Natural killer cell (primary cell): ENCODE measurements around the gene MMP15. TPM values are rescaled to one million over a fixed set of nuclear protein-coding genes. Genes with fewer than 3 reads are reported as not detected.

Experiments used
- ATAC-seq, 3 donors: fragments of 150-1000 bp in 2 of 3; fragments of 200-7000 bp in 1 of 3; cut with Tn5 transposase; 1 replicate in 1 of 3; 2 replicates in 2 of 3; pipeline ENCODE4 v1.10.0; 2021; ENCODE audit warnings: mild to moderate bottlenecking in 2 of 3, moderate library complexity in 2 of 3
- DNase-seq, 2 donors: peaks; one replicate each; pipeline versions ENCODE4 v3.0.0 to v3.0.0-alpha.2; 2013 to 2021; ENCODE audit warnings: mixed read lengths in 1 of 2
- H3K27ac ChIP-seq: one replicate; pipeline ENCODE4 v1.5.1; 2013; ENCODE audit warnings: mild to moderate bottlenecking, low read length
- H3K27me3 ChIP-seq: one replicate; pipeline ENCODE4 v1.6.1; 2013; ENCODE audit warnings: low read length; ENCODE audit not compliant: control insufficient read depth, insufficient read depth
- H3K36me3 ChIP-seq: one replicate; pipeline ENCODE4 v1.6.1; 2013; ENCODE audit warnings: low read length; ENCODE audit not compliant: control insufficient read depth, insufficient read depth
- H3K4me1 ChIP-seq: one replicate; pipeline ENCODE4 v1.6.1; 2013; ENCODE audit warnings: low read length; ENCODE audit not compliant: control insufficient read depth, insufficient read depth
- H3K4me3 ChIP-seq: one replicate; pipeline ENCODE4 v1.5.1; 2013; ENCODE audit warnings: low read length
- H3K9me3 ChIP-seq: one replicate; pipeline ENCODE4 v1.6.1; 2013; ENCODE audit warnings: low read length; ENCODE audit not compliant: control insufficient read depth, insufficient read depth
- H3K27ac Mint-ChIP-seq, 2 donors: one replicate each; pipeline ENCODE4 v1.8.0; 2022; ENCODE audit warnings: mild to moderate bottlenecking in 2 of 2, mixed read lengths in 2 of 2, moderate library complexity in 1 of 2
- H3K27me3 Mint-ChIP-seq, 2 donors: one replicate each; pipeline ENCODE4 v1.8.0; 2022; ENCODE audit warnings: low read depth in 2 of 2, mixed read lengths in 2 of 2
- H3K36me3 Mint-ChIP-seq: one replicate; pipeline ENCODE4 v1.8.0; 2022; ENCODE audit warnings: mixed read lengths
- H3K4me1 Mint-ChIP-seq, 2 donors: one replicate each; pipeline ENCODE4 v1.8.0; 2022; ENCODE audit warnings: mixed read lengths in 2 of 2
- H3K4me3 Mint-ChIP-seq: one replicate; pipeline ENCODE4 v1.8.0; 2022; ENCODE audit warnings: mild to moderate bottlenecking, moderate library complexity, mixed read lengths
- H3K9me3 Mint-ChIP-seq, 2 donors: one replicate each; pipeline ENCODE4 v1.8.0; 2022; ENCODE audit warnings: mixed read lengths in 2 of 2
- WGBS: methylation state at CpG from one replicate; pipeline ENCODE4 v1.1.7; 2013; ENCODE audit warnings: missing lambda C conversion rate; ENCODE audit not compliant: insufficient coverage; 5-methylcytosine and 5-hydroxymethylcytosine counted together
- intact Hi-C: fragments of 100-400 bp; cut with micrococcal nuclease; formaldehyde crosslinking; loops from one replicate; pipeline ENCODE4 v1.14.2; 2022
- total RNA-seq, 4 donors: library from RNA; stranded (reverse); fragments of 120-200 nt in 1 of 4; gene quantifications; one replicate each; pipeline versions ENCODE4 v1.2.3 to v1.2.4, GENCODE V29; 2013 to 2022
- TF ChIP-seq, protein P1 (sequence below): fragments of 200-600 bp; IDR thresholded peaks from one replicate; pipeline ENCODE4 v1.8.0; 2022; ENCODE audit warnings: antibody characterized with exemption

MMP15 gene
- total RNA-seq, 3 donors from 2014 or later (not counting 1 experiment from before 2014, with no cell fraction given): 0.23 to 0.27 (median 0.24) TPM

DNA sequence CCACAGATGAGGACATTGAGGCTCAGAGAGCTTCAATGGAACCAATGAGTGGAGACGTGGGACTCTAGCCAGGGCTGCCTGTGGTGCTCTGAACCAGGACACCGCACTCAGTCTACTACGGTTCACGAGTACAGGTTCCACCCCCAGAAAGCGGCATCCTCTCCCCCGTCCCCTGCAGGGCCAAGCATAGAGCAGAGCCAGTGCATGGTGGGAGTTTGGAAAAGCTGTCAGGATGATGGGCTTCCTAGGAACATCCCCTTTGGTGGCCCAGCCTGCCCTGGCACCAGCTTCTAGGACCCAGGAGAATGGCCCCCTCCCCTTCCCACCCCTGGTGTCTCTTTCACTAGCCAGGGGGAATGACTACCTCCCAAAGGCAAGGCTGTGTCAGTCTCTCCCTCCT, 33.5 kb upstream of the MMP15 start:
- no peak for DNase-seq
- no peak for ATAC-seq
- Mint-ChIP-seq H3K4me1 (peaks cover 8 to 30% of the 10 kb centered on the region in 2 donors), H3K36me3 (peaks cover 5% of the 10 kb centered on the region), H3K9me3 (no peaks in the 10 kb centered on the region), H3K27ac (no peak overlapping the region), H3K4me3 (no peak overlapping the region), H3K27me3 (no peaks in the 10 kb centered on the region)
- Histone ChIP-seq H3K9me3 (no peaks in the 10 kb centered on the region), H3K36me3 (peaks cover 30% of the 10 kb centered on the region), H3K4me1 (peaks cover 42% of the 10 kb centered on the region), H3K27ac (no peak overlapping the region), H3K4me3 (no peak overlapping the region), H3K27me3 (no peaks in the 10 kb centered on the region)
- intact Hi-C loops: no loop called here
- WGBS: 91% methylated on average over 6 of the region's 6 CpGs
- TF ChIP-seq, protein P1, sequence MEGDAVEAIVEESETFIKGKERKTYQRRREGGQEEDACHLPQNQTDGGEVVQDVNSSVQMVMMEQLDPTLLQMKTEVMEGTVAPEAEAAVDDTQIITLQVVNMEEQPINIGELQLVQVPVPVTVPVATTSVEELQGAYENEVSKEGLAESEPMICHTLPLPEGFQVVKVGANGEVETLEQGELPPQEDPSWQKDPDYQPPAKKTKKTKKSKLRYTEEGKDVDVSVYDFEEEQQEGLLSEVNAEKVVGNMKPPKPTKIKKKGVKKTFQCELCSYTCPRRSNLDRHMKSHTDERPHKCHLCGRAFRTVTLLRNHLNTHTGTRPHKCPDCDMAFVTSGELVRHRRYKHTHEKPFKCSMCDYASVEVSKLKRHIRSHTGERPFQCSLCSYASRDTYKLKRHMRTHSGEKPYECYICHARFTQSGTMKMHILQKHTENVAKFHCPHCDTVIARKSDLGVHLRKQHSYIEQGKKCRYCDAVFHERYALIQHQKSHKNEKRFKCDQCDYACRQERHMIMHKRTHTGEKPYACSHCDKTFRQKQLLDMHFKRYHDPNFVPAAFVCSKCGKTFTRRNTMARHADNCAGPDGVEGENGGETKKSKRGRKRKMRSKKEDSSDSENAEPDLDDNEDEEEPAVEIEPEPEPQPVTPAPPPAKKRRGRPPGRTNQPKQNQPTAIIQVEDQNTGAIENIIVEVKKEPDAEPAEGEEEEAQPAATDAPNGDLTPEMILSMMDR: no peak

- TF ChIP-seq, protein P1: no peak
- DNase-seq (no peak), ATAC-seq (no peak)
- Mint-ChIP-seq H3K4me1 (peaks cover 22 to 43% of the 10 kb centered on the region in 2 donors), H3K27me3 (no peaks in the 10 kb centered on the region), H3K9me3 (no peaks in the 10 kb centered on the region), H3K36me3 (peaks cover 5% of the 10 kb centered on the region), H3K4me3 (no peak overlapping the region), H3K27ac (peak overlapping the region in 1 of 2 donors; percentile 66)
- WGBS: 88% methylated on average over 8 of the region's 8 CpGs
- intact Hi-C loops: no loop called here
- no peaks in the 10 kb centered on the region for H3K9me3 ChIP-seq
- H3K27me3 ChIP-seq: no peaks in the 10 kb centered on the region
- H3K27ac ChIP-seq: no peak overlapping the region
- H3K36me3 ChIP-seq: peaks cover 39% of the 10 kb centered on the region
- no peak overlapping the region for H3K4me3 ChIP-seq
- peaks cover 55% of the 10 kb centered on the region for H3K4me1 ChIP-seq
Observed at GRCh38 chr16:57993438-57993837, 32.1 kb upstream of the MMP15 start.

DNA sequence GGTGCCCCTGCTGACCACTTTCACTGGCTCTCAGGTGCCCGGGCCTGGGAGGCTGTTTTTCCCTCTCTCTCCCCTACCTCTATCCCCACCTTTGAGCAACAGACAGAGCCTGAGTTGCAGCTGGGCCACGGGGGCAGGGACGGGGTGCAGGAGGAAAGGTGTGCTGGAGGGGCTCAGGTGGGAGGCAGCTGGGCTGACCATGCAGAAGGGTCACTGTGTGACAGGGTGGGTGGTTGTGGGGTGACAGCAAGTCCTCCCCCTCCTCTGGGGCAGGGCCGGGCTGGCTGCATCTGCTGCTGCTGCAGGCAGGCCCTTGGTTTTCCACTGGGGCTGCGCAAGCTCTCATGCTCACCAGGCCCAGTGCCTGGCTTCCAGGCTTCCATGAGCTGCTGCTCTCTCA, 31.7 kb upstream of the MMP15 start:
- no peak for DNase-seq

More for the DNA sequence above, 31.7 kb upstream of the MMP15 start:
- WGBS: 91% methylated on average over 5 of the region's 5 CpGs
- peaks cover 5% of the 10 kb centered on the region for H3K36me3 Mint-ChIP-seq
- peak overlapping the region in 1 of 2 donors; percentile 79 for H3K27ac Mint-ChIP-seq
- no peaks in the 10 kb centered on the region for H3K9me3 Mint-ChIP-seq
- TF ChIP-seq, protein P1: no peak
- Histone ChIP-seq H3K36me3 (peaks cover 39% of the 10 kb centered on the region), H3K27me3 (no peaks in the 10 kb centered on the region), H3K4me1 (peaks cover 60% of the 10 kb centered on the region), H3K9me3 (no peaks in the 10 kb centered on the region), H3K4me3 (no peak overlapping the region), H3K27ac (no peak overlapping the region)
- intact Hi-C loops: no loop called here
- H3K4me1 Mint-ChIP-seq: peaks cover 26 to 48% of the 10 kb centered on the region in 2 donors
- no peak overlapping the region for H3K4me3 Mint-ChIP-seq
- no peaks in the 10 kb centered on the region for H3K27me3 Mint-ChIP-seq
- ATAC-seq: no peak
